Measurements from ENCODE around the gene EHBP1. TPM values are rescaled to one million over a fixed set of nuclear protein-coding genes. Genes with fewer than 3 reads are reported as not detected.
A peak's percentile ranks its signal among the peaks of the same experiment; 100 is the strongest.

The EHBP1 gene
- total RNA-seq, 5 donors from 2014 or later (not counting 1 experiment from before 2014, with no cell fraction given), result 22.1 to 28.7 (median 26.1) TPM

DNA sequence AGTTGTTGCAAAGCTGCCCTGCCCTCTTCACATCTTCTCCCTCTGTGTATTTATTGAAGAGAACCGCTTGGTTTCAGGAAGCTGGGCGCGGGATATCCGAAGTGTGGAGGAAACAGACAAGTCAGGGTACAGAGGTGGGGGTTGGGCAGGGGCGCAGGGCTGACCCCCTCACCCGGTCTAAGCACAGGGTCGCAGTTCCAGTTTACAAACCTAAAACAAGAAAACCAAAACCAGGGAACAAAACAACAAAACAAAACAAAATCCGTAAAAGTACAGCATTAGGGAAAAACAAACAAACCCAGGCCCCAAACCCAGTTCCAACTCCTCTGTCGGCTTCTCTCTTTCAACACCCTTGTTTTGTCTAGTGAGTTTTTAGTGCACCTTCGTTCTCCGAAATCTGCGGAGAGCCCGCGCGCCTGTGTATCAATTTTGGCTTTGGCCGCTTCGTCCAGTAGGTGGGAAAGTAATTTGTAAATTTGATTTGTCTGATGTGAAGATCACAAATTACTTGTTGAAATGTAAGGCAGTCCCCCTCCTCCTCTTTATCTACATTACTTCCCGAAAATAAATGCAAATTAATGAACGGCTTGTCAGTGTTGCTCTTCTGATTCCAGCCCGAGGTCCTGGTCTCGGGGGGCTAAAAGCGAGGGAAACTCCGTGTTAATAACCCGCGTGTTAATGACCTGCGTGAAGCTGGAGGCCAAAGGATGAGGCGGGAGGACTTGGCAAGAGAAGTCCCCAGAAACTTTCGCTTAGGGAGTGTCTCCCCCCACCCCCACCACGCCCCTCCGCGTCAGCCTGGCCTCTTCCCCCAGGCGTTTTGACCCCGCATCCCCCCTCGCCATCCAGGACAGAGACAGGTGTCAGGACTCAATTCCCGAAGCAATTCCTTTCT is 352.0 kb downstream of the EHBP1 start:
- Mint-ChIP-seq H3K4me1 (peaks cover 63 to 65% (median 63%) of the 10 kb centered on the region in 3 donors), H3K36me3 (no peaks in the 10 kb centered on the region), H3K9me3 (no peaks in the 10 kb centered on the region), H3K4me3 (peak overlapping the region in 1 of 3 donors; percentile 84), H3K27me3 (peaks cover 68 to 82% of the 10 kb centered on the region in 2 donors), H3K27ac (peak overlapping the region; percentile 17 to 31)
- DNase-seq, result no peak
- POLR2A ChIA-PET, result no interaction called here
- 11% methylated on average over 10 of the region's 35 CpGs for WGBS (ENCODE audit: insufficient coverage)
- no peaks in the 10 kb centered on the region for H3K9me3 ChIP-seq
- H3K4me3 ChIP-seq (ENCODE audit: control insufficient read depth in 1 of 2, extremely low read depth in 1 of 2, low read length in 1 of 2), result peak overlapping the region in 1 of 2 donors; percentile 23
- peaks cover 18 to 59% of the 10 kb centered on the region in 2 experiments for H3K4me1 ChIP-seq (ENCODE audit: control insufficient read depth in 1 of 2, extremely low read depth in 1 of 2, insufficient read depth in 2 of 2, low read length in 2 of 2)
- H3K27ac ChIP-seq (ENCODE audit: low read length), result no peak overlapping the region
- ATAC-seq (replicated peaks in 1 of 4), result no peak
- H3K36me3 ChIP-seq (ENCODE audit: control insufficient read depth in 2 of 2, extremely low read depth in 1 of 2, insufficient read depth in 1 of 2, low read length in 1 of 2), result no peaks in the 10 kb centered on the region
- H3K27me3 ChIP-seq (replicated peaks in 1 of 2; ENCODE audit: control insufficient read depth in 2 of 2, extremely low read depth in 1 of 2, insufficient read depth in 2 of 2, low read length in 1 of 2), result peaks cover 37 to 71% of the 10 kb centered on the region in 2 experiments
- CTCF ChIA-PET, result no interaction called here

DNA sequence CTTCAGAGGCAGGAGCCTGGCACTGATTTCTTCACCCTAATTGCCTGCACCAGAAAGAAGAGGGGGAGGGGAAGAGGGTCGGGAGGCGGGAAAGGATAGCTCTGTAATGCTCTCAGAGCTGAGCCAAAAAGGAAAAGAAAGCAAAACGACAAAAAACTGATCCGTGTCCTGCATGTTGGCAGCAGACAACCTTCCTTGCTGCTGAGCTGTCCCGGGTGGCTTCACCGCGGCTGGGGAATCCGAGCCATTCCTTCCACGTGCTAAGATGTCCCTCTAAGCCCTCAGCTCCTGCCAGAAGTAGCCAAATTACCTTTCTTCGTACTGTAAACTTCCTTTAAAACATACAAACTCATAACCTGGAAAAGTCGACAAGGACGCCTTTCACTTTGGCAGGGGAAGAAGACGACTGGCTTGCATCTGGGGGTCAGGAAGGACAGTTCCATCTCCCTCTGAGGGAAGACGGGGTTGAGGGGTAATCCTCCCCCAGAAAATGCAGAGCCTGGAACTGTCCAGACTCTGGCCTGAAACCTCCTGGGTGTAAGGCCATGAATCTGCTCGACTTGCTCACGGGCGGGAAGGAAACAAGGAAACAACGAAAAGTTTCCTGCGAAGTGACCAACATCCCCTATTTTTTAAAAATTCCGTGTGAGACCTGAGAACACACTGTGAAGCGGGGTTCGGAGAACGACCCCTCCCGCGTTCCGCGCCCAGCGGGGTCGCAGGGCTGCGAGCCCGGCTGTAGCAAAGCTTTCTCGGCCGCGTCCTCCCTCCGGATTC is 352.8 kb downstream of the EHBP1 start:
- H3K4me1 ChIP-seq (ENCODE audit: control insufficient read depth in 1 of 2, extremely low read depth in 1 of 2, insufficient read depth in 2 of 2, low read length in 2 of 2), result peaks cover 18 to 56% of the 10 kb centered on the region in 2 experiments
- Mint-ChIP-seq H3K4me3 (peak overlapping the region; percentile 1 to 84 (median 35)), H3K4me1 (peaks cover 56 to 57% (median 56%) of the 10 kb centered on the region in 3 donors), H3K9me3 (no peaks in the 10 kb centered on the region), H3K36me3 (no peaks in the 10 kb centered on the region), H3K27ac (no peak overlapping the region), H3K27me3 (peaks cover 70 to 79% of the 10 kb centered on the region in 2 donors)
- no peaks in the 10 kb centered on the region for H3K9me3 ChIP-seq
- no peaks in the 10 kb centered on the region for H3K36me3 ChIP-seq (ENCODE audit: control insufficient read depth in 2 of 2, extremely low read depth in 1 of 2, insufficient read depth in 1 of 2, low read length in 1 of 2)
- DNase-seq, result no peak
- POLR2A ChIA-PET, result interaction anchor here in 1 of 2 donors (0.6 kb wide), 1 partner anchor 9 kb away, joined by 3 read pairs; no protein-coding TSS in a partner anchor
- H3K4me3 ChIP-seq (ENCODE audit: control insufficient read depth in 1 of 2, extremely low read depth in 1 of 2, low read length in 1 of 2), result peak overlapping the region in 1 of 2 donors; percentile 58
- H3K27ac ChIP-seq (ENCODE audit: low read length), result no peak overlapping the region
- CTCF ChIA-PET, result no interaction called here
- 7% methylated on average over 31 of the region's 35 CpGs for WGBS (ENCODE audit: insufficient coverage)
- peaks cover 38 to 62% of the 10 kb centered on the region in 2 experiments for H3K27me3 ChIP-seq (replicated peaks in 1 of 2; ENCODE audit: control insufficient read depth in 2 of 2, extremely low read depth in 1 of 2, insufficient read depth in 2 of 2, low read length in 1 of 2)
- ATAC-seq (replicated peaks in 1 of 4), result no peak

DNA sequence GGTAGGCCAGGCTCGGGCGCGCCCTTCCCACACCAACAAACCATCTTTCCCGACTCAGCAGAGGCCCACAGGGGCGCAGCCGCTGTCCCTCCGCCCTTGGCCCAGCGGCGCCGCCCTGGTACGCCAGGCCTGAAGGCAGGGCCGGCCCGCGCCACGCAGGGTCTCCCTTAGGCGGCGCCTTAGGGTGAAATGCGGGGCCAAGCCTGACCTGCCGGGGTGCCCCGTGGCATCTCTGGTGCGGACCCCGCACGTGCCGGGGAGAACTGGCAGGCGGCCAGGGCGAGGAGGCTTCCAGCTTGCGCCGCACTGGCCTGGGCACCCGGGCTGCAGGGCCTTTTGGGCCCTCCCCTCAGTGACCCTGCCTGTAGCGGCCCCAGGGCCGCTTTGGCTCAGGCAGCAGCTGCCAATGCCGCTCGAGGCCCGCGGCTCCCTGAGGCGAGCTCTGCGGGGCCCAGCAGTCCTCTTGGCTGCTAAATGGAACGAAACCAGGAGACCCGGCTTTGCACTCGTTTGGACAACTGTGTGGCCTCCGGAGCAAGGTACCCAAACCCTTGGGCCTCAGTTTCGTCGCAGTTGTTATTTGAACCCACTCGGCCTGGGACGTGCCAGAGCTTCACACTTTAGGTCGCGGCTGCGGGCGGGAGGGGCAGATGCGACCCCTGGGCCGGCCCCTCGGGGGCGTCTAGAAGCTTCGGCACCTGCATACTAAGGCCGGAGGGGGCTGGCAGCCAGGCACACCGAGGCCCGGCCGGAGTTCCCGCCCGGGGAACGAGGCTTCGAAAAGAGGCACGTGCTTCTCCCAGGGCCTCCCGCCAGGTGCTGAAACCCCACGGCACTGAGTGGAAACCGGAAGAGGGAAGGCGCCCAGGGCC is 353.6 kb downstream of the EHBP1 start:
- POLR2A ChIA-PET, result interaction anchor here in 1 of 2 donors (0.6 kb wide), 1 partner anchor 10 kb away, joined by 3 read pairs; no protein-coding TSS in a partner anchor
- Histone ChIP-seq H3K27me3 (replicated peaks in 1 of 2; ENCODE audit: control insufficient read depth in 2 of 2, extremely low read depth in 1 of 2, insufficient read depth in 2 of 2, low read length in 1 of 2) (peaks cover 40 to 54% of the 10 kb centered on the region in 2 experiments), H3K4me1 (ENCODE audit: control insufficient read depth in 1 of 2, extremely low read depth in 1 of 2, insufficient read depth in 2 of 2, low read length in 2 of 2) (peaks cover 18 to 48% of the 10 kb centered on the region in 2 experiments), H3K4me3 (ENCODE audit: control insufficient read depth in 1 of 2, extremely low read depth in 1 of 2, low read length in 1 of 2) (peak overlapping the region in 1 of 2 donors; percentile 58), H3K36me3 (ENCODE audit: control insufficient read depth in 2 of 2, extremely low read depth in 1 of 2, insufficient read depth in 1 of 2, low read length in 1 of 2) (no peaks in the 10 kb centered on the region), H3K9me3 (no peaks in the 10 kb centered on the region), H3K27ac (ENCODE audit: low read length) (no peak overlapping the region)
- Mint-ChIP-seq H3K4me3 (peak overlapping the region in 1 of 3 donors; percentile 84), H3K36me3 (no peaks in the 10 kb centered on the region), H3K27me3 (peaks cover 73 to 80% of the 10 kb centered on the region in 2 donors), H3K4me1 (peaks cover 47 to 51% (median 48%) of the 10 kb centered on the region in 3 donors), H3K9me3 (no peaks in the 10 kb centered on the region), H3K27ac (no peak overlapping the region)
- peak in 3 of 4 experiments; percentile 21 to 41 (median 29) for ATAC-seq (replicated peaks in 1 of 4)
- peak in 1 of 35 experiments; percentile 6 for DNase-seq
- CTCF ChIA-PET, result no interaction called here
- WGBS (ENCODE audit: insufficient coverage), result 10% methylated on average over 65 of the region's 67 CpGs

DNA sequence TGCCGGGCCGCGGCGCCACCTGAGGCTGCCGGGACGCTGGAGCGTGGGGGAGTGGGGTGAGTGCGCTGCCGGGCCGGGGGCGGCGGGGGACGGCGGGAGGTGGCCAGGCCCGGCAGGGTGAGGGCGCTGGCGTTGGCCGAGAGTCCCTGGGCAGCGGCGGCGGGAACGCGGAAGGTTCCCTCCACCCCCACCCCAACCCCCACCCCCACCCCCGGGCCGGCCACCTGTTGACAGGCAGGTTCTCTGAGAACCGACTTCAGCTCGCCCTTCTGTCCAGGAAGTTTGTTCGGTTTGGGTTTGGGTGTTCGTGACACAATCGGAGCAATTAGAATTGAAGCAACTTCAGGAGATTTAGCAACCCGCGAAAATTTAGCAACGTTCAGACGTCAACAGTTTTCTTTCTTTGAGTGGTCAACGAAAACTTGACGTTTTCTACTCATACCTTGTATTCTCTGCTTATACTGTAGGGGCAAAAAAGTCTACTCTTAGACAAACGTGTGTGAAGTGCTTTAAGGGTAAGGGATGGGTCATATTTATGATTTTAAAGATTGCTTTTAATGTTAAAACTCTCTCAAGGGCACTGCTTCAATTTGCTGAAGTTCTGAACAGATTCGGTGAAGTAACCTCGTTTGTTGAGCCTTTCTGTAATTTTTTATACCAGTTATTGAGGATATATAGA is 354.4 kb downstream of the EHBP1 start:
- POLR2A ChIA-PET, result interaction anchor here in 1 of 2 donors (0.6 kb wide), 1 partner anchor 1124 kb away, joined by 5 read pairs; no protein-coding TSS in a partner anchor
- Histone ChIP-seq H3K4me1 (ENCODE audit: control insufficient read depth in 1 of 2, extremely low read depth in 1 of 2, insufficient read depth in 2 of 2, low read length in 2 of 2) (peaks cover 13 to 42% of the 10 kb centered on the region in 2 experiments), H3K9me3 (no peaks in the 10 kb centered on the region), H3K36me3 (ENCODE audit: control insufficient read depth in 2 of 2, extremely low read depth in 1 of 2, insufficient read depth in 1 of 2, low read length in 1 of 2) (no peaks in the 10 kb centered on the region), H3K4me3 (ENCODE audit: control insufficient read depth in 1 of 2, extremely low read depth in 1 of 2, low read length in 1 of 2) (no peak overlapping the region), H3K27ac (ENCODE audit: low read length) (no peak overlapping the region), H3K27me3 (replicated peaks in 1 of 2; ENCODE audit: control insufficient read depth in 2 of 2, extremely low read depth in 1 of 2, insufficient read depth in 2 of 2, low read length in 1 of 2) (peaks cover 37 to 46% of the 10 kb centered on the region in 2 experiments)
- ATAC-seq (replicated peaks in 1 of 4) (no peak), DNase-seq (no peak)
- no peaks in the 10 kb centered on the region for H3K9me3 Mint-ChIP-seq
- H3K27me3 Mint-ChIP-seq, result peaks cover 69 to 76% of the 10 kb centered on the region in 2 donors
- no peaks in the 10 kb centered on the region for H3K36me3 Mint-ChIP-seq
- H3K4me1 Mint-ChIP-seq, result peaks cover 40 to 43% (median 41%) of the 10 kb centered on the region in 3 donors
- 5% methylated on average over 4 of the region's 39 CpGs for WGBS (ENCODE audit: insufficient coverage)
- CTCF ChIA-PET, result interaction anchor here in 1 of 2 donors (0.6 kb wide), 1 partner anchor 647 kb away, joined by 5 read pairs; no protein-coding TSS in a partner anchor
- H3K27ac Mint-ChIP-seq, result peak overlapping the region in 1 of 2 donors; percentile 25
- peak overlapping the region in 2 of 3 donors; percentile 15 to 62 for H3K4me3 Mint-ChIP-seq

DNA sequence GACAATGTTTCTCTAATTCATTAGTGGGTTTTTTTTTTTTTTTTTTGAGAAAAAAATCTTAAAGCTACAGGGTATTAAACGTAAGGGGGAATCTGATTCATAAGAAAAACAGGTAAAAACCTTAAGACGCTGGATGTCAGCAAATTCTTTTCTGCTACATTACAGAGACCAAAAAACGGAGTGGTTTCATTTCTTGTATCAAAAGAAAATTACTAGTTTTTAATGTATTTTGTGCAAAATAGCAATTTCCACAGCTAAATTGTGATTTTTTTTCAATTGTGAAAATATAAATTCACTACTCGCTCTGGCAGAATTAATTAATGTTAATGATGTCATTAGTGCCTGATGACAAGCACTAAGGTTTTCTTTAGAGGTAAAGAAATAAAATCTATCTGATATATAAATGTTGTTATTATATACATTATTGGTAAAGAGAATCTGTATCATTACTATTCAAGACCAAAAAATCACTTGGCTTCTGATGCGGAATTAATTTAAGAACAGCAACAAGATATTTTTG is 355.0 kb downstream of the EHBP1 start:
- Mint-ChIP-seq H3K4me3 (peak overlapping the region in 1 of 3 donors; percentile 62), H3K27ac (no peak overlapping the region), H3K9me3 (no peaks in the 10 kb centered on the region), H3K4me1 (peaks cover 35 to 39% (median 38%) of the 10 kb centered on the region in 3 donors), H3K36me3 (no peaks in the 10 kb centered on the region), H3K27me3 (peaks cover 65 to 71% of the 10 kb centered on the region in 2 donors)
- H3K27ac ChIP-seq (ENCODE audit: low read length), result no peak overlapping the region
- POLR2A ChIA-PET, result interaction anchor here in 1 of 2 donors (0.6 kb wide), 1 partner anchor 1125 kb away, joined by 5 read pairs; no protein-coding TSS in a partner anchor
- no CpG with 5 or more reads among the region's 5 CpGs for WGBS (ENCODE audit: insufficient coverage)
- peaks cover 36 to 40% of the 10 kb centered on the region in 2 experiments for H3K27me3 ChIP-seq (replicated peaks in 1 of 2; ENCODE audit: control insufficient read depth in 2 of 2, extremely low read depth in 1 of 2, insufficient read depth in 2 of 2, low read length in 1 of 2)
- CTCF ChIA-PET, result interaction anchor here in 1 of 2 donors (0.6 kb wide), 1 partner anchor 647 kb away, joined by 5 read pairs; no protein-coding TSS in a partner anchor
- DNase-seq (no peak), ATAC-seq (replicated peaks in 1 of 4) (no peak)
- no peak overlapping the region for H3K4me3 ChIP-seq (ENCODE audit: control insufficient read depth in 1 of 2, extremely low read depth in 1 of 2, low read length in 1 of 2)
- H3K36me3 ChIP-seq (ENCODE audit: control insufficient read depth in 2 of 2, extremely low read depth in 1 of 2, insufficient read depth in 1 of 2, low read length in 1 of 2), result no peaks in the 10 kb centered on the region
- peaks cover 12 to 38% of the 10 kb centered on the region in 2 experiments for H3K4me1 ChIP-seq (ENCODE audit: control insufficient read depth in 1 of 2, extremely low read depth in 1 of 2, insufficient read depth in 2 of 2, low read length in 2 of 2)
- H3K9me3 ChIP-seq, result no peaks in the 10 kb centered on the region

All from T-cell (primary cell).